Spinal cord (tissue), 10 donors: ENCODE results near the gene AGBL5. TPM values are rescaled to one million over a fixed set of nuclear protein-coding genes. Genes with fewer than 3 reads are reported as not detected.

ENCODE experiments used
- DNase-seq, 6 donors: peaks; one replicate each; pipeline versions ENCODE4 v3.0.0 to v3.0.0-alpha.2; 2013 to 2015; ENCODE audit warnings: low spot score in 6 of 6, low read depth in 4 of 6
- H3K27ac ChIP-seq: one replicate; pipeline ENCODE4 v1.5.1; 2013; ENCODE audit warnings: low read depth, low read length, control low read depth
- H3K27me3 ChIP-seq: one replicate; pipeline ENCODE4 v1.6.1; 2013; ENCODE audit warnings: low read length; ENCODE audit not compliant: control insufficient read depth, insufficient read depth
- H3K36me3 ChIP-seq: one replicate; pipeline ENCODE4 v1.6.1; 2013; ENCODE audit warnings: low read length; ENCODE audit not compliant: control insufficient read depth, insufficient read depth
- H3K4me1 ChIP-seq: one replicate; pipeline ENCODE4 v1.6.1; 2013; ENCODE audit warnings: low read length; ENCODE audit not compliant: control insufficient read depth, insufficient read depth
- H3K4me3 ChIP-seq: one replicate; pipeline ENCODE4 v1.5.1; 2013; ENCODE audit warnings: low read depth, low read length, control low read depth
- H3K9me3 ChIP-seq: one replicate; pipeline ENCODE4 v1.6.1; 2013; ENCODE audit warnings: low read length; ENCODE audit not compliant: control insufficient read depth, insufficient read depth
- WGBS: methylation state at CpG from one replicate; pipeline ENCODE4 v1.1.5; 2013; ENCODE audit warnings: missing lambda C conversion rate; ENCODE audit not compliant: insufficient coverage; 5-methylcytosine and 5-hydroxymethylcytosine counted together
- polyA plus RNA-seq, 2 donors: library from polyadenylated mRNA; unstranded; fragments of 120-200 nt; gene quantifications; one replicate each; pipeline ENCODE4 v1.2.1, GENCODE V29; 2013; ENCODE audit not compliant: insufficient read length in 2 of 2
- total RNA-seq, 2 donors: library from RNA; depleted of rRNA in 1 of 2; stranded (reverse); fragments of 120-200 nt in 1 of 2; fragments of >200 nt in 1 of 2; gene quantifications; one replicate each; pipeline versions ENCODE4 v1.2.3 to v1.2.4, GENCODE V29; 2013 to 2014
- donor health status: healthy.

Gene AGBL5
- total and polyA plus RNA-seq, 4 donors = 14.3 to 51.7 (median 40.6) TPM

DNA sequence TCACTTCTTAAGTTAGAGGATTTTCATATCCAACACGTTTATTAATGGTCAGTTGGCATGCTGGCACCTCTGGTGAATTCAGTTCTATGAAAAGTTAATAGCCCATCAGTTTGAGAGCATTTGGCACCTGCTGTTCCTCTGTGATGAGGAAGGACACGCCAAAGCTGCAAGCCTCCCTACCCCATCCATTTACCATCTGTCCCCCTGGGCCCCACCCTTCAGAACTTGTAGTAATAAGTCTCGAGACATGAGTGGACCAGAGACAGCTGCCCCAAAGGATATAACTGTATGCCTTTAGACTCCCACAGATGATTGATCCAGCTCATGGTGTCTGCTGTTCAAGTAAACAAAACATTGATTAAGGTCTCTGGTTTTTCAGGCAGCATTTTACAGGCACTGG, 13.7 kb downstream of the AGBL5 start:
- no peak for DNase-seq
- H3K4me3 ChIP-seq = no peak overlapping the region
- no peak overlapping the region for H3K27ac ChIP-seq
- H3K9me3 ChIP-seq = no peaks in the 10 kb centered on the region
- peaks cover 12% of the 10 kb centered on the region for H3K4me1 ChIP-seq
- WGBS = no CpG with 5 or more reads among the region's 3 CpGs
- peaks cover 57% of the 10 kb centered on the region for H3K36me3 ChIP-seq
- H3K27me3 ChIP-seq = no peaks in the 10 kb centered on the region

DNA sequence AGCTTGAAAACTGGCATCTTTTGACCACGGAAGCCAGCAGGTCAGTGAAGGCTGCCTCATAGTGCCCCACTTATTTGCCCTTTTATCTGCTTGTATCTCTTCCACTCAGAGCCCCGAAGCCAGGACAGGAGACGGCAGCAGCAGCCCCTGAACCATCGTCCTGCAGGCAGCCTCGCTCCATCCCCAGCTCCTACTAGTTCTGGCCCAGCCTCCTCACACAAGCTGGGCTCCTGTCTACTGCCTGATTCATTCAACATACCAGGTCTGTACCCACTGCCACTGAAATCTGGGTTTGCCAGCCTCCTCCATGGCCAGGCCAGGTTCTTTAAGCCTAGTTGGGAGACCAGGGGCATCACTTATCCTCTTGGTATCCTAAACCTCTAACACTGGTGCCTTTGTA, 15.9 kb downstream of the AGBL5 start:
- WGBS = 97% methylated on average over 5 of the region's 5 CpGs
- H3K36me3 ChIP-seq = peaks cover 49% of the 10 kb centered on the region
- H3K9me3 ChIP-seq = no peaks in the 10 kb centered on the region
- no peak overlapping the region for H3K4me3 ChIP-seq
- DNase-seq = no peak
- H3K4me1 ChIP-seq = peaks cover 20% of the 10 kb centered on the region
- H3K27me3 ChIP-seq = no peaks in the 10 kb centered on the region
- H3K27ac ChIP-seq = no peak overlapping the region

DNA sequence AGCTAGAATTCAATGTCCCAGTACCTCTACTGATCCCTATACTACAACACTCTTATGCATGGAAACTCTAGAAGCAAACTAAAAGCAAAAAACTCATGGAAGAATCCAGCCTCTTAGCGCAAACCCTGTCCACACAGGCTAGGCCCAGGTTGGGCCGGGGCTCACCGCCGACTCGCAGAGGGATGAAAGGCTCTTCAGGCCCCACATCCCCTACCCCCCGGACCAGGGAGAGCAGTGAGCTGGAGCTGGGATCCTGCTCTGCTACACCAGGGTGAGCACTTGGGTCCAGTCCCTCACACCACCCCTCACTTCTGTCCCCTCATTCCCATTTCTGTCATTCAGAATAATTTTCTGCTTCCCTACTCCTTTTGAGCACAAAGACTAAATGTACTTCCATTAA, 18.0 kb downstream of the AGBL5 start:
- H3K27me3 ChIP-seq = no peaks in the 10 kb centered on the region
- DNase-seq = no peak
- no peaks in the 10 kb centered on the region for H3K9me3 ChIP-seq
- peaks cover 25% of the 10 kb centered on the region for H3K4me1 ChIP-seq
- H3K27ac ChIP-seq = no peak overlapping the region
- H3K36me3 ChIP-seq = peaks cover 41% of the 10 kb centered on the region
- H3K4me3 ChIP-seq = no peak overlapping the region
- 93% methylated on average over 6 of the region's 6 CpGs for WGBS

DNA sequence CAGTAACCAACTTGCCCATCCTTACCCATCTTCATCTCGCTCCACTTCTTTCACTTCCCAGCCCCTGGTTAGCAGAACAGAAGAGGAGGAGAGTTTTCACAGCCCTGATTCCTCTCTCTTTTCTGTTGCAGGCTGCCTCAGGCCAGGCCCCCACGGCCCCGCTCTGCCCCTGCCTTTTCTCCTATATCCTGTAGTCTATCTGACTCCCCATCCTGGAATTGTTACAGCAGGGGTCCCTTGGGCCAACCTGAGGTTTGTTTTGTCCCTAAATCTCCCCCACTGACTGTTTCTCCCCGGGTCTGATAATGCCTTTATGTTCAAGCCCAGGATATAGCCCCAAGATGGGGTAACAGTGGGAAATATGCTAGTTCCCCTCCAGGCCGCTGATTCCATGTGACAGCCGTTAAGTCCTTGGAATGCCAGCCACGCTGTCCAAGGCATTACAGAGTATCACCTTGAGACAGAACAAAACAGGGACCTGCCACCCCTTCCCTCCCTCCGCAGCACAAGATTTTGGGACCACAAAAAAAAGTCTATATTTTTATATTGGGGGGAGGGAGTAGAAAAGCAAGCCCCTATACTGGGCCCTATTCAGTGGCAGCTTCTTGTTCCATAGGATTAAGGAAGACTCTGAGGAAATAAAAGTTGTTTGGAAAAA, 18.6 kb downstream of the AGBL5 start:
- H3K9me3 ChIP-seq = no peaks in the 10 kb centered on the region
- no peaks in the 10 kb centered on the region for H3K27me3 ChIP-seq
- H3K36me3 ChIP-seq = peaks cover 37% of the 10 kb centered on the region
- H3K4me3 ChIP-seq = peak overlapping the region; percentile 89
- H3K4me1 ChIP-seq = peaks cover 25% of the 10 kb centered on the region
- DNase-seq = no peak
- WGBS = 100% methylated on average over 3 of the region's 8 CpGs
- no peak overlapping the region for H3K27ac ChIP-seq

DNA sequence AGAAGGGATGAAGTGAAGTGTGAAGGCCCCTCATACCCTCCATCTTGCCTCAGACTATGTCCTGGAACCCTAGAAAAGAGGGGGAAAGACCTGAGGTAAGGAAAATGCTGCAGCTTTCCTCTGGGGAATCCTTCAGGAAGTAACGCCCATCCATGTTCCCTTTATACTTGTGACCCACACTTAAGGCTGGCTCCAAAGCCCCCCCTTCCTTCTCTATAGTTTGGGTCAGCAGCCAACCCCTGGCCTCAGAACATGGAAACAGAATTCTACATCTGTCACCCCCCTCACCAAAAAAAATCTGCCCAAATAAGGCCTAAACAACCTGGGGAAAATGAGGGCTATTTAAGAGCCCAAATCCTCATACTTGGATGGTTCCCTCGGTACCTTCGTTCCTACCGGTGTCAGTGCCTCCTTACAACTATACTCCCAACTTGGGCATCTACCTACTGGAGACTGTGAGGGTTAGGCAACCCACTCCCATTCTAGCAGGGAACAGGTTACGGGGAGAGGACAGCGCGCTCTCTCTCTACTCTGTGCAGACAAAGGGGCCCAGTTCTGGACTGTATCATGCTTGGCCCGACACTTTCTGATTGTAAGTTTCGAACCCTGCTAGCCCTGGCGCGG, 19.3 kb downstream of the AGBL5 start:
- Histone ChIP-seq H3K27me3 (no peaks in the 10 kb centered on the region), H3K9me3 (no peaks in the 10 kb centered on the region), H3K36me3 (peaks cover 35% of the 10 kb centered on the region), H3K4me1 (peaks cover 28% of the 10 kb centered on the region), H3K27ac (peak overlapping the region; percentile 87), H3K4me3 (peak overlapping the region; percentile 89)
- 8% methylated on average over 11 of the region's 11 CpGs for WGBS
- DNase-seq = no peak

DNA sequence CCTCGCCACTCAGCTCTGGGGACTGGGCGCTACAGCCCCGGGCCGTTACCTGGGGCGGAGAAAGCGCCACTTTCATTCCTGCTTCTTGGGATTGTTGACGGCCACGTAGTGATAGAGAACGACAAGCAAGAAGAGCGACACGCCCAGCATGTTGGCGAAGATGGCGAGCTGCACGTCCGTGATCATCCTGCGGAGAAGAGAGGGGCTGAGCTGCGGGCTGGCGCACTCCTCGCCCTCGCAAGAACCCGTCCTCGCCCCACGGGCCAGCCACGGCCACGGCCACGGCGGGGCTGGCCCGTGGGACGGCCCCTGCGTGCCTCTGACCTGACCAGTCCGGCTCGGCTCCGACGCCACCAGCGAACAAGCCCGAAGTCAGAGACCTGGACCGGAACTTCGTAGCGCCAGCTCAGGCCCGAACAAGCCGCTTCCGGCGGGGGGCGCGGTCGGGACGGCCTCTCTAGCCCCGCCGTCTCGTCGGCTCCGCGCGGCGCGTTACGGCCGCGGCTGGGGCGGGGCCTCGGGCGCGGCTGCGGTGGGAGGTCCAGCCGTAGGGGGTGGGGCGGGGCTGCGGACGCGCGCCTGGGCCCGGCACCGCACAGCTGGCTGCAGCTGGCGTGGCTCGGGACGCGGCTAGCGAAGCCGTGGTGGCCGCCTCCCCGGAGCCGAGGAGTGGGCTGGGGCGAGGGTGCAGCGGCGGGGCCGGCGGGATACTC, 20.0 kb downstream of the AGBL5 start, which contains the start of gene OST4:
TSS of gene OST4 (minus strand) at position 378 of the 713 bp plus-strand sequence.
- Histone ChIP-seq H3K9me3 (no peaks in the 10 kb centered on the region), H3K4me3 (peak within 1 kb of the TSS; percentile 89), H3K27ac (peak within 1 kb of the TSS; percentile 96), H3K36me3 (peaks cover 32% of the 10 kb centered on the region), H3K4me1 (peaks cover 28% of the 10 kb centered on the region), H3K27me3 (no peaks in the 10 kb centered on the region)
- peak in 5 of 6 donors; percentile 87 to 98 (median 91) for DNase-seq
- under 1% methylated on average over 84 of the region's 86 CpGs for WGBS

DNA sequence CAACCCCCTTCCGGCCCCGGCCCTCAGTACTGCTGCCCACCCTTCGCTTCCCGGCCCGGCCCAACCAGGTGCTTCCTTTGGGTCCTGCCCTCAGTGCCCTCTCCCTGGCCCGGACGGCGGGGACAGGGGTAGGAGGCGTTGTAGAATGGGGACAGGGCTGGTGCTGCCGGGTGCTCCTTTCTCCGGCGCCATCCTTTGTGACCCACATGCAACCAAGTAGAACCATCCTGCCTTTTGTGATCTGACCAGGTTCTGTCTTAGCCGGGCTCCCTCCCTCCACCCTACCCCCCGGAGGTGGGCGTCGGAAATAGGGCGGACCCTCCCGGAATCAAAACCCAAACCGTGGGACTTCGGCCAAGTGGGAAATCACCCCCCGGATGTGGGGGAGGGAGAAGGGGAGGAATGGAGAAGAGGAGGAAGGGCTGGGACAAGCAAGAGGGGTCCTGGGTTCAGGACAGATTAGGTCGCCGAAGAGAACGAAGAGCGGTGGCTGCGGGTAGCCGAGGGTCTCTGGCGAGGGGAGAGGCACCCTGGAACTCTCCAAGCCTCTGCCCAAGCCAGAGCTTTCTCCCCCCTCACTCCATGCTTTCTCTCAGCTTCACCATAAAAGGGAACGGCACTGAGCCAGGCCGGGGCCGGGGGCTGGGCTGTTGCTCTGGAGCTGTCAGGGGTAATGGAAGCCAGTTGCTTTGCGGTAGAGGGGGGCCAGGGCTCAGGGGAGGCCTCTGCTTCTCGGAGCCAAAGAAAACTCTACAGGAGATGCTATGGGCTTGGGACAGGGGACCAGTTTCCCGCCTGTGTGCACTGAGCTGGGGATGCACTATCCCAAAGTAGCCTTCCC, 20.7 kb downstream of the AGBL5 start:
- WGBS = 1% methylated on average over 20 of the region's 34 CpGs
- DNase-seq = peak in 3 of 6 donors; percentile 57 to 89 (median 83)

DNA sequence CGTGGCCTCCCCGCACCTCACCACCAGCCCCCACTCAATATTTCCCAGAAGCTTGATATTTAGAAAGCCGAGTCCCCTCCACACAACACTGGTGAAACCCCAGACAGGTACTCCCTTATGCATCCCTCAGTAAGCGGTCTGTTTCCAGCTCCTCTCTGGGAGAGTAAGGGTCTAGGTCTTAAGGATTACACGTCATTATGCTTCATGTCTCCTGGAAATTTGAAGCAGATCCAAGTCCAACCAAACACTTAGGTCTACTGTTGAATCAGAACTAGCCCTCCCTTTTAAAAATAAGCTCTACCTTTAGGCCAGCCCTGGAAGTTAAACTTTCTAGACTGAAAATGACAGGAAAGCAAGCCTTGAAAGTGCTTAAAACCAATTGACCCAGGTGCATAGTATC, 21.5 kb downstream of the AGBL5 start:
- no peaks in the 10 kb centered on the region for H3K27me3 ChIP-seq
- peak in 1 of 6 donors; percentile 20 for DNase-seq
- no peak overlapping the region for H3K4me3 ChIP-seq
- H3K27ac ChIP-seq = peak overlapping the region; percentile 96
- WGBS = 25% methylated on average over 3 of the region's 5 CpGs
- H3K9me3 ChIP-seq = no peaks in the 10 kb centered on the region
- H3K4me1 ChIP-seq = peaks cover 28% of the 10 kb centered on the region
- H3K36me3 ChIP-seq = peaks cover 21% of the 10 kb centered on the region

More for the DNA sequence above, 20.7 kb downstream of the AGBL5 start:
- Histone ChIP-seq H3K4me1 (peaks cover 28% of the 10 kb centered on the region), H3K27me3 (no peaks in the 10 kb centered on the region), H3K4me3 (peak overlapping the region; percentile 83), H3K27ac (peak overlapping the region; percentile 96), H3K36me3 (peaks cover 26% of the 10 kb centered on the region), H3K9me3 (no peaks in the 10 kb centered on the region)

DNA sequence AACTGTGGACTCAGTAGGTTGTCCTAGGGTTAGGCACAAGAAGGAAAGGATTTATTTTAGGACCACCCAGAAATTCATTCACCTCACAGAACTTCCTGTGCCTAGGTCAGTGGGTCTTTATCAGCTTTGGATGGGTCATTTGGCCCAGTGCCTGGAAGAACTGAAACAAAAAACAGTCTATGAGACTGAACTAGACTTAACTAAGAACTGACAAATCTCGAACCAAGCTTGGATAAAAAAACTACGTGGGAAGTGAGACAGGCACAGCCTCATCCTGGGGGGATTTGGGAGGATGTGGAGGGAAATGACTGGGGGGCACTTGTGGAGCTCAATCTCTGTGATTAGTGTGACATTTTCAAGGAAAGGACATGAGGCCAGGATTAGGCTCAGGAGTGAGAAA, 22.3 kb downstream of the AGBL5 start:
- Histone ChIP-seq H3K27me3 (peaks cover 2% of the 10 kb centered on the region), H3K36me3 (peaks cover 14% of the 10 kb centered on the region), H3K4me3 (no peak overlapping the region), H3K4me1 (peaks cover 34% of the 10 kb centered on the region), H3K27ac (no peak overlapping the region), H3K9me3 (no peaks in the 10 kb centered on the region)
- WGBS = 57% methylated on average over 1 of the region's 2 CpGs
- DNase-seq = no peak
